ENCODE data around the gene COL10A1. TPM values are rescaled to one million over a fixed set of nuclear protein-coding genes. Genes with fewer than 3 reads are reported as not detected.

Gene COL10A1
- total RNA-seq, 1 experiment from 2014 or later: not detected

DNA sequence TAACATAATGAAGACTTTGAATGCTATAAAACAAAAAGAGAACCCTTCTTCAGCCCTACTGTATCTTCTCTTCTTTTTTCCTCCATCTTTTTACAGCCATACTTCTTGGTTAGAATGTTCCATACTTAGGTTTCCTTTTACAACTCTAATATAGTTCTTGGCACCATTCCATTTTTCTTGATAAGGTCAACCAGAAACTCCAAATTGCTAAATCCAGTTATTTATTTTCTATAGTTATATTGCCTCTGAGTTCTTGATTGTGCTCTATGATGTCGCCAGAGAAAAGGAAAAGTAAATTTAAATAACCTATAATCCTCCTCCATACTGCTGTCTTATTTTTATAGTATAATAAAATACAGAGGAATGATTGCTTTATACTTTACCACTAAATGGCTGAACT is 26.7 kb upstream of the COL10A1 start:
- DNase-seq: no peak
- Histone ChIP-seq H2BK5ac (ENCODE audit: insufficient read length, low read length) (no peak overlapping the region), H3K9ac (ENCODE audit: extremely low read depth, insufficient read length, low read length) (no peak overlapping the region), H3K79me2 (ENCODE audit: insufficient read depth, low read length) (no peaks in the 10 kb centered on the region), H2BK120ac (ENCODE audit: low read depth, low read length, poor library complexity, severe bottlenecking) (no peak overlapping the region), H3K56ac (ENCODE audit: insufficient read length, low read depth, low read length) (no peak overlapping the region), H4K8ac (replicated peaks; ENCODE audit: insufficient read length, low read depth, low read length) (no peak overlapping the region), H3T11ph (ENCODE audit: low read length) (no peak overlapping the region), H3K14ac (ENCODE audit: insufficient read depth, low read length) (no peak overlapping the region), H4K20me1 (ENCODE audit: control insufficient read depth, insufficient read depth, insufficient read length) (no peaks in the 10 kb centered on the region), H2BK20ac (ENCODE audit: low read depth, low read length, poor library complexity, severe bottlenecking) (no peak overlapping the region), H3K27me3 (ENCODE audit: insufficient read depth, low read length) (no peaks in the 10 kb centered on the region), H2AFZ (ENCODE audit: low read length) (no peak overlapping the region), H3K27ac (ENCODE audit: insufficient read length, low read depth, low read length) (no peak overlapping the region), H3K79me1 (ENCODE audit: insufficient read depth, low read depth, low read length, poor library complexity, severe bottlenecking) (no peaks in the 10 kb centered on the region), H3K4ac (ENCODE audit: low read depth, low read length) (no peak overlapping the region), H3K23me2 (ENCODE audit: insufficient read length, low read depth, low read length, poor library complexity, severe bottlenecking) (no peaks in the 10 kb centered on the region), H4K91ac (ENCODE audit: insufficient read length, low read depth, low read length) (no peak overlapping the region), H2AK5ac (ENCODE audit: insufficient read length, low read length) (no peak overlapping the region), H3K18ac (ENCODE audit: insufficient read length, low read depth, low read length) (no peak overlapping the region), H2BK12ac (ENCODE audit: insufficient read length, low read depth, low read length) (no peak overlapping the region), H3K23ac (ENCODE audit: insufficient read length, low read depth, low read length) (no peak overlapping the region), H3K9me3 (ENCODE audit: control insufficient read depth, low read depth, low read length) (no peaks in the 10 kb centered on the region), H4K5ac (ENCODE audit: insufficient read length, low read depth, low read length) (no peak overlapping the region), H3K4me1 (ENCODE audit: insufficient read depth, low read length) (no peaks in the 10 kb centered on the region; the same call in 1 of the 2 replicates), H3K4me2 (ENCODE audit: insufficient read depth, insufficient read length, low read length) (no peak overlapping the region), H2BK15ac (ENCODE audit: low read depth, low read length) (no peak overlapping the region)
- TF ChIP-seq, protein P1, sequence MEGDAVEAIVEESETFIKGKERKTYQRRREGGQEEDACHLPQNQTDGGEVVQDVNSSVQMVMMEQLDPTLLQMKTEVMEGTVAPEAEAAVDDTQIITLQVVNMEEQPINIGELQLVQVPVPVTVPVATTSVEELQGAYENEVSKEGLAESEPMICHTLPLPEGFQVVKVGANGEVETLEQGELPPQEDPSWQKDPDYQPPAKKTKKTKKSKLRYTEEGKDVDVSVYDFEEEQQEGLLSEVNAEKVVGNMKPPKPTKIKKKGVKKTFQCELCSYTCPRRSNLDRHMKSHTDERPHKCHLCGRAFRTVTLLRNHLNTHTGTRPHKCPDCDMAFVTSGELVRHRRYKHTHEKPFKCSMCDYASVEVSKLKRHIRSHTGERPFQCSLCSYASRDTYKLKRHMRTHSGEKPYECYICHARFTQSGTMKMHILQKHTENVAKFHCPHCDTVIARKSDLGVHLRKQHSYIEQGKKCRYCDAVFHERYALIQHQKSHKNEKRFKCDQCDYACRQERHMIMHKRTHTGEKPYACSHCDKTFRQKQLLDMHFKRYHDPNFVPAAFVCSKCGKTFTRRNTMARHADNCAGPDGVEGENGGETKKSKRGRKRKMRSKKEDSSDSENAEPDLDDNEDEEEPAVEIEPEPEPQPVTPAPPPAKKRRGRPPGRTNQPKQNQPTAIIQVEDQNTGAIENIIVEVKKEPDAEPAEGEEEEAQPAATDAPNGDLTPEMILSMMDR (conservative IDR thresholded peaks at IDR 0.05): no peak
- Mint-ChIP-seq H3K27ac (peak overlapping the region in 1 of 3 experiments; percentile 25; a peak in 2 of 7 replicates), H3K9me3 (no peaks in the 10 kb centered on the region), H3K27me3 (ENCODE audit: low read depth) (no peaks in the 10 kb centered on the region), H3K4me1 (peaks cover 4 to 11% of the 10 kb centered on the region in 2 experiments), H3K4me3 (no peak overlapping the region), H3K36me3 (ENCODE audit: insufficient read depth in 1 of 3, low read depth in 3 of 3) (peaks cover 0 to 2% (median 0%) of the 10 kb centered on the region in 3 experiments; a peak in 1 of 7 replicates)
- WGBS (ENCODE audit: extremely low coverage, insufficient read length, low lambda C conversion rate): no CpG with 5 or more reads among the region's 1 CpG
